ENCODE measurements around the gene CRB2.

Gene CRB2

GRCh38 chr9:123355761-123356431 lies at the start of gene CRB2:
CRB2 (plus strand) TSS chr9:123356197; CDS start chr9:123356261, 64 bp downstream.
- DNase-seq (ENCODE audit: low spot score): no peak

GRCh38 chr9:123309611-123310010 lies 46.4 kb upstream of the CRB2 start:
- DNase-seq (ENCODE audit: low spot score): no peak

- no peak for DNase-seq (ENCODE audit: low spot score)
Observed at GRCh38 chr9:123310551-123311249, 45.3 kb upstream of the CRB2 start.

- no peak for DNase-seq (ENCODE audit: low spot score)
Observed at GRCh38 chr9:123311250-123311752, 44.7 kb upstream of the CRB2 start.

GRCh38 chr9:123312306-123312877 lies 43.6 kb upstream of the CRB2 start:
- no peak for DNase-seq (ENCODE audit: low spot score)

- DNase-seq (ENCODE audit: low spot score): no peak
Observed at GRCh38 chr9:123314617-123315016, 41.4 kb upstream of the CRB2 start.

- no peak for DNase-seq (ENCODE audit: low spot score)
Observed at GRCh38 chr9:123315635-123316034, 40.4 kb upstream of the CRB2 start.

GRCh38 chr9:123316053-123316718 lies 39.8 kb upstream of the CRB2 start:
- no peak for DNase-seq (ENCODE audit: low spot score)

- no peak for DNase-seq (ENCODE audit: low spot score)
Observed at GRCh38 chr9:123318202-123318601, 37.8 kb upstream of the CRB2 start.

GRCh38 chr9:123318961-123319421 lies 37.0 kb upstream of the CRB2 start:
- no peak for DNase-seq (ENCODE audit: low spot score)

GRCh38 chr9:123319541-123320339 lies 36.3 kb upstream of the CRB2 start:
- no peak for DNase-seq (ENCODE audit: low spot score)

- DNase-seq (ENCODE audit: low spot score): no peak
Observed at GRCh38 chr9:123320814-123321213, 35.2 kb upstream of the CRB2 start.

GRCh38 chr9:123321616-123322272 lies 34.3 kb upstream of the CRB2 start:
- no peak for DNase-seq (ENCODE audit: low spot score)

GRCh38 chr9:123322273-123323195 lies 33.5 kb upstream of the CRB2 start:
- no peak for DNase-seq (ENCODE audit: low spot score)

- no peak for DNase-seq (ENCODE audit: low spot score)
Observed at GRCh38 chr9:123323196-123324013, 32.6 kb upstream of the CRB2 start.

GRCh38 chr9:123324767-123325183 lies 31.2 kb upstream of the CRB2 start:
- no peak for DNase-seq (ENCODE audit: low spot score)

GRCh38 chr9:123326187-123326586 lies 29.8 kb upstream of the CRB2 start:
- DNase-seq (ENCODE audit: low spot score): no peak

- DNase-seq (ENCODE audit: low spot score): no peak
Observed at GRCh38 chr9:123326662-123327093, 29.3 kb upstream of the CRB2 start.

GRCh38 chr9:123327697-123328100 lies 28.3 kb upstream of the CRB2 start:
- no peak for DNase-seq (ENCODE audit: low spot score)

Data from RKO (cell line).